ENCODE measurements around the gene RARG.

The RARG gene

GRCh38 chr12:53200458-53201176 lies 31.4 kb downstream of the RARG start:
- H3K79me2 ChIP-seq (ENCODE audit: insufficient read depth, low read length): no peaks in the 10 kb centered on the region
- peak overlapping the region; percentile 31 for H3K9ac ChIP-seq (ENCODE audit: low read depth, low read length, poor library complexity, severe bottlenecking)
- H3F3A ChIP-seq (ENCODE audit: low read depth): 0 out of 2 replicates have a peak, but pooled peaks cover 3% of the 10 kb centered on the region

DNA sequence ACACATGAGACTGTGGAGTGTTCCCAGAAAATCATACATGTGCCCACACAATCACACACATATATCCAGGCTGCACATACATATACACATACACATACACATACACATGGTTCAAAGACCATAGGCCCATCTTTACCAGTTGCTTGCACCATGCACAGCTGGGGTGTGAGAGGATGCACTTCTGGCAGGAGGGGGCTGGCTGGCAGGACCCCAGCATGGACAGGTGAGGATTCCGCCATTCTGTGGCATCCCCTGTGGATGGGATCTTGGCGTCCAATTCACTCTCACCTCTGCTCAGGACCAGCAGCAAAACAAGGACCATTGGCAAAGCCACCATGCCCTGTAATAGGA lies 31.9 kb downstream of the RARG start:
- Histone ChIP-seq H3K4me1 (ENCODE audit: insufficient read depth, low read length, poor library complexity, severe bottlenecking) (peaks cover 35% of the 10 kb centered on the region), H3K79me2 (ENCODE audit: insufficient read depth, low read length) (no peaks in the 10 kb centered on the region), H4K20me1 (ENCODE audit: insufficient read depth, low read length, poor library complexity, severe bottlenecking) (no peaks in the 10 kb centered on the region), H3K9ac (ENCODE audit: low read depth, low read length, poor library complexity, severe bottlenecking) (no peak overlapping the region), H2AFZ (ENCODE audit: low read length) (no peak overlapping the region), H3F3A (ENCODE audit: low read depth) (0 out of 2 replicates have a peak, but pooled peaks cover 3% of the 10 kb centered on the region), H3K9me2 (replicated peaks; ENCODE audit: low read depth, low read length) (no peaks in the 10 kb centered on the region), H3K9me3 (ENCODE audit: insufficient read depth, low read depth, low read length) (no peaks in the 10 kb centered on the region), H3K4me3 (ENCODE audit: low read length, poor library complexity, severe bottlenecking) (no peak overlapping the region), H3K36me3 (ENCODE audit: insufficient read depth, low read length) (no peaks in the 10 kb centered on the region), H3K4me2 (ENCODE audit: low read depth, low read length, poor library complexity, severe bottlenecking) (no peak overlapping the region), H3K27me3 (ENCODE audit: insufficient read depth, low read length, poor library complexity, severe bottlenecking) (no peaks in the 10 kb centered on the region)
- TF ChIP-seq EZH2phosphoT487 (IDR thresholded peaks at IDR 0.05; ENCODE audit: borderline replicate concordance): no peak
- TF ChIP-seq, protein P1, sequence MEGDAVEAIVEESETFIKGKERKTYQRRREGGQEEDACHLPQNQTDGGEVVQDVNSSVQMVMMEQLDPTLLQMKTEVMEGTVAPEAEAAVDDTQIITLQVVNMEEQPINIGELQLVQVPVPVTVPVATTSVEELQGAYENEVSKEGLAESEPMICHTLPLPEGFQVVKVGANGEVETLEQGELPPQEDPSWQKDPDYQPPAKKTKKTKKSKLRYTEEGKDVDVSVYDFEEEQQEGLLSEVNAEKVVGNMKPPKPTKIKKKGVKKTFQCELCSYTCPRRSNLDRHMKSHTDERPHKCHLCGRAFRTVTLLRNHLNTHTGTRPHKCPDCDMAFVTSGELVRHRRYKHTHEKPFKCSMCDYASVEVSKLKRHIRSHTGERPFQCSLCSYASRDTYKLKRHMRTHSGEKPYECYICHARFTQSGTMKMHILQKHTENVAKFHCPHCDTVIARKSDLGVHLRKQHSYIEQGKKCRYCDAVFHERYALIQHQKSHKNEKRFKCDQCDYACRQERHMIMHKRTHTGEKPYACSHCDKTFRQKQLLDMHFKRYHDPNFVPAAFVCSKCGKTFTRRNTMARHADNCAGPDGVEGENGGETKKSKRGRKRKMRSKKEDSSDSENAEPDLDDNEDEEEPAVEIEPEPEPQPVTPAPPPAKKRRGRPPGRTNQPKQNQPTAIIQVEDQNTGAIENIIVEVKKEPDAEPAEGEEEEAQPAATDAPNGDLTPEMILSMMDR (conservative IDR thresholded peaks at IDR 0.05; ENCODE audit: low read length): no peak

More at GRCh38 chr12:53200458-53201176, 31.4 kb downstream of the RARG start:
- Histone ChIP-seq H2AFZ (ENCODE audit: low read length) (peak overlapping the region; percentile 72; the same call in 1 of the 2 replicates), H3K9me3 (ENCODE audit: insufficient read depth, low read depth, low read length) (no peaks in the 10 kb centered on the region), H4K20me1 (ENCODE audit: insufficient read depth, low read length, poor library complexity, severe bottlenecking) (no peaks in the 10 kb centered on the region), H3K27me3 (ENCODE audit: insufficient read depth, low read length, poor library complexity, severe bottlenecking) (no peaks in the 10 kb centered on the region), H3K4me1 (ENCODE audit: insufficient read depth, low read length, poor library complexity, severe bottlenecking) (peaks cover 35% of the 10 kb centered on the region), H3K4me3 (ENCODE audit: low read length, poor library complexity, severe bottlenecking) (no peak overlapping the region), H3K36me3 (ENCODE audit: insufficient read depth, low read length) (no peaks in the 10 kb centered on the region), H3K4me2 (ENCODE audit: low read depth, low read length, poor library complexity, severe bottlenecking) (no peak overlapping the region), H3K9me2 (replicated peaks; ENCODE audit: low read depth, low read length) (no peaks in the 10 kb centered on the region)
- TF ChIP-seq EZH2phosphoT487 (IDR thresholded peaks at IDR 0.05; ENCODE audit: borderline replicate concordance): no peak
- TF ChIP-seq, protein P1 (conservative IDR thresholded peaks at IDR 0.05; ENCODE audit: low read length): no peak

GRCh38 chr12:53199700-53200099 lies 32.3 kb downstream of the RARG start:
- no peak overlapping the region for H3K4me2 ChIP-seq (ENCODE audit: low read depth, low read length, poor library complexity, severe bottlenecking)
- no peak overlapping the region for H3K9ac ChIP-seq (ENCODE audit: low read depth, low read length, poor library complexity, severe bottlenecking)
- TF ChIP-seq EZH2phosphoT487 (IDR thresholded peaks at IDR 0.05; ENCODE audit: borderline replicate concordance): no peak
- TF ChIP-seq, protein P1 (conservative IDR thresholded peaks at IDR 0.05; ENCODE audit: low read length): no peak
- 0 out of 2 replicates have a peak, but pooled peaks cover 3% of the 10 kb centered on the region for H3F3A ChIP-seq (ENCODE audit: low read depth)
- H3K4me1 ChIP-seq (ENCODE audit: insufficient read depth, low read length, poor library complexity, severe bottlenecking): peaks cover 35% of the 10 kb centered on the region
- no peaks in the 10 kb centered on the region for H3K36me3 ChIP-seq (ENCODE audit: insufficient read depth, low read length)
- H4K20me1 ChIP-seq (ENCODE audit: insufficient read depth, low read length, poor library complexity, severe bottlenecking): no peaks in the 10 kb centered on the region
- H3K9me3 ChIP-seq (ENCODE audit: insufficient read depth, low read depth, low read length): no peaks in the 10 kb centered on the region
- H3K79me2 ChIP-seq (ENCODE audit: insufficient read depth, low read length): no peaks in the 10 kb centered on the region
- no peak overlapping the region for H2AFZ ChIP-seq (ENCODE audit: low read length)
- no peaks in the 10 kb centered on the region for H3K27me3 ChIP-seq (ENCODE audit: insufficient read depth, low read length, poor library complexity, severe bottlenecking)
- H3K9me2 ChIP-seq (replicated peaks; ENCODE audit: low read depth, low read length): no peaks in the 10 kb centered on the region
- H3K4me3 ChIP-seq (ENCODE audit: low read length, poor library complexity, severe bottlenecking): no peak overlapping the region

All from Loucy (cell line).